ENCODE results near the gene IER3. TPM values are rescaled to one million over a fixed set of nuclear protein-coding genes. Genes with fewer than 3 reads are reported as not detected.

IER3 gene
- total and polyA plus RNA-seq, 9 of the 15 experiments (the other 6 are each of a cell fraction or from before 2014, with no cell fraction given), result 1.5 to 30.0 (median 11.5) TPM

GRCh38 chr6:30717129-30717844 lies 27.1 kb downstream of the IER3 start, which contains the start of gene MDC1 (continued):
- TF ChIP-seq, protein P1, sequence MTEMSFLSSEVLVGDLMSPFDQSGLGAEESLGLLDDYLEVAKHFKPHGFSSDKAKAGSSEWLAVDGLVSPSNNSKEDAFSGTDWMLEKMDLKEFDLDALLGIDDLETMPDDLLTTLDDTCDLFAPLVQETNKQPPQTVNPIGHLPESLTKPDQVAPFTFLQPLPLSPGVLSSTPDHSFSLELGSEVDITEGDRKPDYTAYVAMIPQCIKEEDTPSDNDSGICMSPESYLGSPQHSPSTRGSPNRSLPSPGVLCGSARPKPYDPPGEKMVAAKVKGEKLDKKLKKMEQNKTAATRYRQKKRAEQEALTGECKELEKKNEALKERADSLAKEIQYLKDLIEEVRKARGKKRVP (CRISPR knock-in tag; IDR thresholded peaks at IDR 0.05), result peak; percentile 76
- TF ChIP-seq BHLHE40 (IDR thresholded peaks at IDR 0.05; ENCODE audit: low read length) (peak; percentile 68), ZBTB5 (IDR thresholded peaks at IDR 0.05) (no peak), GTF3C2 (IDR thresholded peaks at IDR 0.05; ENCODE audit: borderline replicate concordance, extremely low read depth, insufficient read length) (no peak), ZNF699 (CRISPR knock-in tag; IDR thresholded peaks at IDR 0.05; ENCODE audit: insufficient replicate concordance) (no peak), SMAD2 (IDR thresholded peaks at IDR 0.05; ENCODE audit: low read depth, low read length) (no peak), DLX4 (CRISPR knock-in tag; IDR thresholded peaks at IDR 0.05) (no peak), NCOR1 (IDR thresholded peaks at IDR 0.05) (peak; percentile 83), SETDB1 (IDR thresholded peaks at IDR 0.05; ENCODE audit: low read length) (peak; percentile 92), PREB (CRISPR knock-in tag; IDR thresholded peaks at IDR 0.05) (no peak), ZNF589 (CRISPR knock-in tag; IDR thresholded peaks at IDR 0.05; ENCODE audit: low read depth) (no peak), IRF9 (tag; IDR thresholded peaks at IDR 0.05) (no peak), IRF2 (CRISPR knock-in tag; IDR thresholded peaks at IDR 0.05) (no peak), ZNF217 (CRISPR knock-in tag; IDR thresholded peaks at IDR 0.05) (no peak), MYBL2 (IDR thresholded peaks at IDR 0.05; ENCODE audit: low read depth) (peak; percentile 100), MYBL2 (CRISPR knock-in tag; IDR thresholded peaks at IDR 0.05; ENCODE audit: borderline replicate concordance) (peak; percentile 98; the same call in 1 of the 2 replicates), SRSF3 (IDR thresholded peaks at IDR 0.05; ENCODE audit: insufficient read depth, low read length) (no peak)
